SK-MEL-5 (cell line): Measurements from ENCODE around the gene PDE4DIP. TPM values are rescaled to one million over a fixed set of nuclear protein-coding genes. Genes with fewer than 3 reads are reported as not detected.

Experiments
- small RNA-seq, 2 experiments: library from RNA; depleted of rRNA; stranded (forward); fragments of <200 nt; gene quantifications; one replicate each; pipeline ENCODE3, GENCODE V24; 2014
- total RNA-seq: library from RNA; depleted of rRNA; stranded (reverse); fragments of >200 nt; shearing (Covaris generic); gene quantifications from 2 replicates; pipeline ENCODE4 v1.2.3, GENCODE V29; 2014; rRNA removed

The PDE4DIP gene
- total RNA-seq, 1 experiment from 2014 or later = 31.3 TPM

Small RNAs within 50 kb of the gene (small RNA-seq; reads per million reads assigned to genes)
- 0 reads per million in 2 experiments for gene RN7SKP88
- 0 reads per million in 2 experiments for gene RNU2-38P

Other genes starting within 250 kb of the PDE4DIP start
- gene NBPF14, start 248.4 kb upstream of the PDE4DIP start, total RNA-seq = 17.7 and 22.1 TPM in 2 replicates
- 19.0 and 26.8 TPM in 2 replicates for gene NUDT4B, start 95.7 kb upstream of the PDE4DIP start, total RNA-seq